ENCODE results near the gene TMEM45B.
"Not testable (repeated sequence)": the region's sequence is repeated elsewhere in the genome, so short reads cannot be mapped to it uniquely, and the experiment has no call there.

- TF ChIP-seq, protein P1, sequence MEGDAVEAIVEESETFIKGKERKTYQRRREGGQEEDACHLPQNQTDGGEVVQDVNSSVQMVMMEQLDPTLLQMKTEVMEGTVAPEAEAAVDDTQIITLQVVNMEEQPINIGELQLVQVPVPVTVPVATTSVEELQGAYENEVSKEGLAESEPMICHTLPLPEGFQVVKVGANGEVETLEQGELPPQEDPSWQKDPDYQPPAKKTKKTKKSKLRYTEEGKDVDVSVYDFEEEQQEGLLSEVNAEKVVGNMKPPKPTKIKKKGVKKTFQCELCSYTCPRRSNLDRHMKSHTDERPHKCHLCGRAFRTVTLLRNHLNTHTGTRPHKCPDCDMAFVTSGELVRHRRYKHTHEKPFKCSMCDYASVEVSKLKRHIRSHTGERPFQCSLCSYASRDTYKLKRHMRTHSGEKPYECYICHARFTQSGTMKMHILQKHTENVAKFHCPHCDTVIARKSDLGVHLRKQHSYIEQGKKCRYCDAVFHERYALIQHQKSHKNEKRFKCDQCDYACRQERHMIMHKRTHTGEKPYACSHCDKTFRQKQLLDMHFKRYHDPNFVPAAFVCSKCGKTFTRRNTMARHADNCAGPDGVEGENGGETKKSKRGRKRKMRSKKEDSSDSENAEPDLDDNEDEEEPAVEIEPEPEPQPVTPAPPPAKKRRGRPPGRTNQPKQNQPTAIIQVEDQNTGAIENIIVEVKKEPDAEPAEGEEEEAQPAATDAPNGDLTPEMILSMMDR (IDR thresholded peaks at IDR 0.05): not testable (repeated sequence)
- TF ChIP-seq EP300, POLR2A, POLR2AphosphoS5 (IDR thresholded peaks at IDR 0.05): not testable (repeated sequence)
These were observed 31.7 kb downstream of the TMEM45B start for GRCh38 chr11:129847361-129847760.

Data from upper lobe of left lung (tissue), 4 donors.